IPS DF 4.7 (cell line): ENCODE data around the gene UBTD1.
"Not testable (repeated sequence)": the region's sequence is repeated elsewhere in the genome, so short reads cannot be mapped to it uniquely, and the experiment has no call there.

ENCODE experiments used
- DNase-seq: peaks from one replicate; pipeline ENCODE4 v3.0.0-alpha.2; 2013; ENCODE audit warnings: low spot score; ENCODE audit errors: extremely low read depth

The UBTD1 gene

DNA sequence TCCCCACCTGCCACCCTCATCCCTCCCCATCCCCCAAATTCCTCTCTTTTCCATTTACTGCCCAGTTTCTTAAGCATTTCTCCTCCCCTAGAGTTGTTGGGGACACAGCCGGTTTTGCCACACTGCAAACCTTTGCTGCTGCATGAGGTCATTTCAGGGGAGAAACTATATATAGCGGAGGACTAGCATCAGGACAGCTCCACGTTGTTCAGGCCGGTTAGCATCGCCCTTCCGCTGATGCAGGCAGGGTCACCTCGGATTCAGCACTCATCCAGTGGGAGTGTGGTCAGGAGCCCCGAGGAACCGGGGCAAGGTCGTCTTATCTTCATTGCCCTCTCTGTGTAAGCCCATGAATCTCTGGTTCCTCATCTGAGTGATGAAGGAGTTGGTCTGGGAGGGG, 15.6 kb downstream of the UBTD1 start:
- no peak for DNase-seq

GRCh38 chr10:97515271-97515978, 16.7 kb downstream of the UBTD1 start:
- DNase-seq = no peak

DNA sequence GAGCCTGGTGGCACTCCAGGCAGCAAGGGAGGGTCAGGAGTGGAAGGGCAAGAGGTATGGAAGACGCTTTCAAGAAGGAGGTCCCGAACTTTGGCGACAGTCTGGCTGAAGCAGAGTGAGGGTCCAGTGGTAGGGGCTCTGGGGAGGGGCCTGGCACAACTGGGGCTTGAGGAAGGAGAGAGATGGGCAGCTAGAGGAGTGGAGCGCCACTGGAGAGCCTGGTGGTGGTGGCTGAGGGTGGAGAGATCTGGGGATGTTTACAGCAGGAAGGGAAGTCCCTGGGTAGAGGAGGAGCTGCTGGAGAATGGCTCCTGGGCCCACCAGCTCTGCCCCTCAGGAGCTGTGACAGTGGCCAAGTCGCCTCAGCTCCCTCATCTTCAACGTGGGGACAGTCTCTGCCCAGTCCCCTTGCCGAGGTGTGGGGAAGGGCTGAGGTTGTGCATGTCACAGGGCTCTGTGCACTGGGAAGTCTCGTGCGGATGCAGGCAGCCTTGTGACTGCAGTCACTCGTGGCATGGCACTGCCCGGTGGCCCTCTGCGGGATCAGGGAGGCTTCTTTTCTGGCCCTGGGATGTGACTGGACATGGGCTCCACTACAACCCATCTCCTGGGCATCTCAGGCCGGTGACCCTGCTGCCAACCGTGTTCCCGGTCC, 18.5 kb downstream of the UBTD1 start:
- DNase-seq = no peak

DNA sequence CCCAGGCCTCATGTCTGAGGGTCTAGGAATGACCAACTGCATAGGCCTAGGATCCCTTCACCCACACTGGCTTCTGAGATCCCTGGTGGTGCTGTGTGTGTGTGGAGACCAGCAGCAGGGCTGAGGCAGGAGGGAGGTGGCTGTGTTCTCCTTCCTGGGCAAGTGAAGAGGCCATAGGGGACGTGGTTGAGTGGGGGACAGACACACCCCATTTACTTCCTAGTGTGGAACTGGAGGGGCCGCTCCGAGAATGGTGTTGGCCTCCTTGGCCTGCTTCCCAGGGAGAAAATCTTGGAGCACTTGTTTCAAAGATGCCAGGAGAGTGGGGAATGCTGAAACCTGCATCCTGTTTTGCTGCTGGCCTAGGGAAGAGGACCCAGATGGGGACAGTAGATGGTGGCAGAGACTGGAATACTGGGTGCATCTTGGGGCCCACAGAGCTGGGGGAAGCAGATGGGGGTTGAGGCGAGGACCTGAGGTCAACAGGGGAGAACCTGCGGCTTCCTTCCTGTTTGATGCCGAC, 19.1 kb downstream of the UBTD1 start:
- no peak for DNase-seq

DNA sequence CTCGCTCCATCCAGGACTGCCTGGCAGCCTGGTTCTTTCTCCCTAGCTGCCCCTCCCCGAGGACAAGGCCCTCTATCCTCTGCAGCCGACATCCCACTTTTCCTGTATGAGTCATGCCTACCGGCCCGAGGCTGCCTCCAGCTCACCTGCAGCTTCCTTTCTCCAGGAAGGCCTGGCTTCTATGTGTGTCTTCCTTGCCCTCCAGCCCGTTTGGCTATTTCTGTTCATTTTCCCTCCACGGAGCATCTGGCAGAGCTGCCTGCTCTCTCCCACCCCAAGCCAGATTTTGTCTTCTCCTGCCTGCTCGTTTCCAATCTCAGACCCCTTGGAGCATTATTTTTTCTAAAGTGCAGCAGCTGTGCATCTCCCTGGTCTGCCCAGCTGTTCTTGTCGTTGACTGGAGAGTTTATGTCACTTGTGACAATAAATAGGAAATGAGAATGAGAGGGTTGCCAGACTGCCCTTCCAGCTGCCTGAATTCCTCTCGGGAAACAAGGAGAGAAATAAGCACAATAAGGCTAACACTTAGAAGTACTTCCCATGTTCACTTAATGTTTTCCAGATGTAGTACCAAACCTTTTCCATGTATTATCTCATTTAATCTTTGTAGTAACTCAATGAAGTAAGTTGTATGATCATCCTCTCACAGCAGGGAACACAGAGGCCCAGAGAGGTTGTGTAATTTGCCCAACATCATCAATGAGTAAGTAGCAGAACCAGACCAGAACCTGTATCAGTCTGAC, 19.7 kb downstream of the UBTD1 start:
- DNase-seq = no peak

GRCh38 chr10:97519342-97519741, 20.6 kb downstream of the UBTD1 start:
- DNase-seq = no peak

GRCh38 chr10:97520520-97520919, 21.8 kb downstream of the UBTD1 start:
- DNase-seq = no peak

DNA sequence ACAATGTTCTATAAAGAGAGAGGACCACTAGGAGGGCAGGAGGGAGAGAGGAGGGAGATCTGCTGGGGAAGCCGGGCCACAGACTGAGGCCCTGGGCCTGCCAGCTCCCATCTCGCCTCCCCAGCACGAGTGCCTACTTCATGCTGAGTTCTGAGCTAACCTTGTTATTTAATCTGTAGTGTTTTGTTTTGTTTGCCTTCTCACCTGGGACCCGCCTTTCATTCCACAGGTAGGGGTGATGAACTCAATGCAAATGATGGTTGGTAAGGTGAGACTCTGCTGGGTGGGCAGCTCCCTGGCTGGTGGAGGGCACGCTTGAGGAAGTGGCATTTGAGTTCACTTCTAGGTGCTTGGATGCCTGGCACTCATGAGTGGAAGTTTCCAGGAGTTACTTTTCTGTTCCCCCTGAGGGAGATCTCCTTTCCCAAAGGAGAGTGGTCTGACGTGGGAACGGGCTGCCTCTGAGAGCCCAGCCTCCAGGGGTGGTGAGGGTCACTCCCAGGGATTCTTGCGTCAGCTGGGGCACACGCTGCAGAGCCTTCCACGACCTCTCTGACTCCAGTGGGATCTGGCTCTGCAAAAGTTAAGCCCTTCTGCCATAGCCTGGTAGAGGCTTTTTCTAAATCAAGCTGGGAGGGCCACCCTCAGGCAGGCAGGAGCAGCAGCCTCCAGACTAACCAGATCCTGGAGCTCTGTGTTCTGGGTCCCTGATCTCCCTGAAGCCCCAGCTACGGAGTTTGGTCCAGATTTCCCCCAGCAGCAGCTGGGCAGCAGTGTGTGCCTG, 22.4 kb downstream of the UBTD1 start:
- no peak for DNase-seq

GRCh38 chr10:97522071-97522470, 23.3 kb downstream of the UBTD1 start:
- DNase-seq = no peak

DNA sequence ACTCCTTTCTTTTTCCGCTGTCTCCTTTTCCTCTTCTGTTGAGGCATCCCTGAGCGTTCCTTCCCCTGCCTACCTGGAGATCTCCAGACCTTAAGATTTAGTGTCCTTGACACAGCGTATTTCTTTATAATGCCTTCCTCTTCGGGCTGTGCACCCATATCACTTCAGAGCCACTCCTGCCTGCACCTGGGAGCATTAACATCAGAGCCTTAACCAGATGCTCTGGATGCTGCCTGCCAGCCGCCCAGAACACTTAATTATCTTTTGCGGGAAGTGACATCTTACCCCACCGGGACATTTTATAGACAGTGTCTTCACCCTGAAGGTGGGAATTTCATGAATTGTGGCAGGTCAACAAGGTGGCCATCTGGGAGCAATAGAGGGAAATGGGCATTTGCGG, 24.2 kb downstream of the UBTD1 start:
- no peak for DNase-seq

GRCh38 chr10:97525086-97525485, 26.4 kb downstream of the UBTD1 start:
- DNase-seq = no peak

DNA sequence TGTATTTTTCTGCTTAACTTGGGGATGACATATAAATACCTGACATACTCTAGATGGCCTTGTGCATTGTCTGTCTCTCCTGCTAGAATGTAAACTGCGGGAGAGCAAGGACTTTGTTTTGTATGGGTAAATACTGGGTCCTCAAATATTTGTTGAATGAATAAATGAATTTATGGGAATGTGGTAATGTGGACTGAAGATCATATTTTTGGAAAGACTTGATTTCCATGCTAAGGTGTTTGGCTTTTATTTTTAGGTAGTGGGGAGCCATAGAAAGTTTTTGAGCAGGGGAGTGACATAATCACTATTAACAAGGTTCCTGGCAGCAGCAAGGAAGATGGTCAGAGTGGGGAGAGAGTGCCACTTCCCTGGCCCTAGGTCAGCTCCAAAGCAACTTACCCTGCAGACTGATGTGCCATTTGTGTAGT, 27.0 kb downstream of the UBTD1 start:
- no peak for DNase-seq

- not testable (repeated sequence) for DNase-seq
These were observed 30.2 kb downstream of the UBTD1 start for GRCh38 chr10:97528876-97529275.

- DNase-seq = no peak
These were observed 31.2 kb downstream of the UBTD1 start for GRCh38 chr10:97529685-97530465.

DNA sequence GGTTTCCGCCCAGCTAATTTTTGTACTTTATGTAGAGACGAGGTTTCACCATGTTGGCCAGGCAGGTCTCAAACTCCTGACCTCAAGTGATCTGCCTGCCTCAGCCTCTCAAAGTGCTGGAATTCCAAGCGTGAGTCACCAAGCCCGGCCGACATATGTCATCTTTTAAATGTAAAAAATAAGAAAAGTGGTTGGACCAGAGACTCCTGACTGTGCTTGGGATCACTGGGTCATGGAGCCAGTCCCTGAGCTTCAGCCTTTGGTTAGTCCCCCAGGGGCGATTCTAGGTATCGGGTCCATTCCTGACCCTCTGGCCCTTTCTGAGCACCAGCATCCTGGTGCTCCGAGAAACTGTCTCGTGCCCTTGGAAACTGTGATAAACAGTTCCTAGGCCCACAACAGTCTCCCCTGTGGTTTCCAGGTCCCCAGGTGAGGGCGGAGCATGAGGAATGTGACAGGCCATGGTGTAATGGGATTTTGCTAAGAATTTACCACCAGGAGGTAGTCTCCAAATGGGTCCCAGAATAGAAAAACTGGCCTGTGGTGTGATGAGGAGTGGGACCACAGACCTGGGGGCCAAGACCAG, 32.8 kb downstream of the UBTD1 start:
- no peak for DNase-seq

- DNase-seq = no peak
These were observed 34.4 kb downstream of the UBTD1 start for GRCh38 chr10:97532935-97533671.

GRCh38 chr10:97533888-97534287, 35.2 kb downstream of the UBTD1 start:
- DNase-seq = no peak

DNA sequence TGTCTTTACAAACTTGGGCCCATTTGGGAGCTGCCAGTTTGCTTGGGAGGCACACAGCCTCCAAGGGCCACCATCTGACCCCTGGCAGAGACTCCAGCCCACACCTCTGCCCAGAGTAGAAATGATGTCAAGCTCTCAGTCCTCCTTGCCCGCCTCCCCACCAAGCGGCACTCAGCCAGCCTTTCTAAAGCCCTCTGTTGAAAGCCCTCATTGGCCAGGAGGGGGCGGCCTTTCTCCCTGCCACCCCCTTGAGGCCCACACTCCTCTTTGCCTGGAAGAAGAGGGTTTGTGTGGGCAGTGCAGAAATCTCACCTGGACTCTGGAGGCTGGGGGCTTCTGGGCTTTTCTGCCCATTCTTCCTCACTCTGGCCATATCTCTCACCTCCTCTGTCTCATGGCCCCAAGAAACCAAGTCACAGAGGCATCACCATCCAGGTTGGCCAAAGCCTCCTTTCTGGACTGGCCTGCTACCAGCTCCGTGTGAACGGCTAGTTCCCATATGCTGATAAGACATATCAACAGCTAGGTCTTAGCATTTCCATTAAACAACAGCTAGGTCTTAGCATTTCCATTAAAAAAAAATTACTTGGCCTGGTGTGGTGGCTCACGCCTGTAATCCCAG, 36.1 kb downstream of the UBTD1 start:
- no peak for DNase-seq

DNA sequence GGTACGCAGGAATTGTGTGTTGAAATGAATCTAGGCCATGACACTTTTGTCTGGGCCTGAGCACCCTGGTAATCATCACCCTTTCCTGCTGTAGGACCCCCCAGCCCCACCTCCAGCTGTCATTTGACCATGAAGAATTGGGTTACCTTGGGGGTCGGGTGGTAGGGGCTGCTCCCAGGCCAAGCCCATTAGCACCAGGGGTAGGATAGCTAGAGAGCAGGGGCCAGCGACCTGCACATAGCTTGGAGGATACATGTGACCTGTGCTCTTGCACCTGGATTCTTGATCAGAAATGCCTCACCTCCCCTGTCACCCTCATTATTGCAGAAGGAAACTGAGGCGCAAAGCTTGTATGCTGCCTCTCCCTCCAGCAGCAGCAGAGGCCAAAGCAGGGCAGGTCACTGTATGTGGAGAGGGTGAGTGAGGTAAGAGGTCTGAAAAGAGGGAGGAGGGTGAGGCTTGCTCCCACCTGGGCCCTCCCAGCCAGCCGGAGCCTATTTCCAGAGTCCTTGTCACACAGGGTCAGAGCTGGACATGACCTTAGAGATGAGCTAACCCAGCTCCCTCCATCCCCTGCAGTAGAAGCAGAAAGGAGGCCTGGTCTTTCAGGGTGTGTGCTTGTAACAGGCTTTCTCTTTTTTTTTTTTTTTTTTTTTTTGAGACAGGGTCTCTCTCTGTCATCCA, 38.6 kb downstream of the UBTD1 start:
- DNase-seq = no peak
